ENCODE data around the gene ELP5. TPM values are rescaled to one million over a fixed set of nuclear protein-coding genes. Genes with fewer than 3 reads are reported as not detected.

Gene ELP5
- polyA plus RNA-seq, 3 donors: 53.8 to 63.4 (median 57.1) TPM

DNA sequence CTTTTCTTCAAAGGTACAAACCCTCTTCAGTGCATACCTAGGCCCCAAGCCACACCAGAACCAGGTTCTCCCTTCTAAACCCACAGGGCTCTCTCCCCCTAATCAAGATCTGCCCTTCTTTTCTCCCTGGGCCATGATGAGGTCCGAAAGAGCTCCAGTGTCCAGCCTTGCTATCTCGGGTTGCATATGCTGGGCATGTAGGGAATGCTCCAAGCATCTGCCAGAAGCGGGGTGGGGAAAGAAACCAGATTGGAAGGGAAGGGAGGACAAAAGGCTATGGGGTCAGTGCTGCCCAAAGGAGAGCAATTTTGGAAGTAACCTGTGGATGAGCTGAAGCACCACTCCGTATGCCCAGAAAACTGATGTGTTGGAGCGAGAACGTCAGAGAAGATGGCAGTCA is 2.8 kb upstream of the ELP5 start:
- no peak for DNase-seq

DNA sequence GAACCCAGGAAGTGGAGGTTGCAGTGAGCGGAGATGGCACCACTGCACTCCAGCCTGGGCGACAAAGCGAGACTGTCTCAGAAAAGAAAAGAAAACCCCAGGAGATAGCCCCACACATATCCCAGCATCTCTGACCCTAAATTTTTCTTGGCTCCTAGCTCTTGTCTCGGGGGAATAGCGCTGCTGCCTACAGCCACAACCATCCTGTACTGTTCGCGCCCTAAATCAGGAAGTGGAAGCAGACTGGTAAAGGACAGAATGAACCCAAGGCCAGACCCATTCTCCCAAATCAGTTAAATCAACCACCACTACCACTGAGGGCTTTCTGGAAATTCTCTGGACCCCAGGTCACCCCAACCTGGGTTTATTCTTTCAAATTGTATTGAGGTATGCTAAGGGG is 2.2 kb upstream of the ELP5 start:
- no peak for DNase-seq

DNA sequence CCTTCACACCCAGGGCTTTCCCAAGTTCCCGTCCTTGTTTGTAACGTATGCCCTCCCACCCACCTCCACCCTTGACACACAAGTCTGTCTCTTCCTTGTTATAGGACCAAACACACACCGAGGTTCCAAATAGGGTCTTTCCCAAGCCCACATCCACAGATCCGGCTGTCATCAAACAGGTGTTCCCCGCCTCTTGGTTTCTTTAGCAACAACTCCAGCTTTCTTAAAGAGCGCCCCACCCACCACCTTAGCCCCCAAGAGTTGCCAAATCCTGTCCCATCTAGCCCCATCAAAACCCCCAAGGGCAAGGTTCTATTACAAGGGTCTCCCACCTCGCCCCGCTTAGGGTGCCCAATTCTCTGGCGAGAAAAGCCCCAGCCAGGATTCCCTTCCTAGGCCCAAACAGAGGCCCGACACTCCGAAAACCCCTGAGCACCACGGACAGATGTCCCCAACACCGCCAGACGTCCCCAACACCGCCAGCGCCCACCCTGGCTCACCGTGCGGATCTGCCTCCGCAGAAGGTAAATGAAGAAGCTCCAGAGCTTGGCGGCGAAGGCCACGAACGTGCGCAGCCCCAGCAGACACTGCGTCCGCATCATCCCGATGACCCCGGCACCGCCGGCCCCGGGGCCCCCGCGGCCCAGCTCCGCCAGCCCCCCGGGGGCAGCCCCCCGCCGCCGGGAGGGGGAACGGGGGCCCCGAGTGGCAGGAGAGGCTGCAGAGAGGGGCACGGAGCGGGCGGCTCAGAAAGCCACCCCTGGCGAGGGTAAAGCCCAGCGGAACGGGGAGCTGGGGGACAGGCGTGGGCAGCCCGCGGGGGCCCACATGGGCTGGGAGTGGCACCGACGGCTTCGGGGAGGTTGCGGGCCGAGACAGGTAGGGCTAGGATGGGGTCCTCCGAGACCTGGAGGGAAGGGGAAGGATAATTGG is 1.1 kb upstream of the ELP5 start:
- DNase-seq: no peak

DNA sequence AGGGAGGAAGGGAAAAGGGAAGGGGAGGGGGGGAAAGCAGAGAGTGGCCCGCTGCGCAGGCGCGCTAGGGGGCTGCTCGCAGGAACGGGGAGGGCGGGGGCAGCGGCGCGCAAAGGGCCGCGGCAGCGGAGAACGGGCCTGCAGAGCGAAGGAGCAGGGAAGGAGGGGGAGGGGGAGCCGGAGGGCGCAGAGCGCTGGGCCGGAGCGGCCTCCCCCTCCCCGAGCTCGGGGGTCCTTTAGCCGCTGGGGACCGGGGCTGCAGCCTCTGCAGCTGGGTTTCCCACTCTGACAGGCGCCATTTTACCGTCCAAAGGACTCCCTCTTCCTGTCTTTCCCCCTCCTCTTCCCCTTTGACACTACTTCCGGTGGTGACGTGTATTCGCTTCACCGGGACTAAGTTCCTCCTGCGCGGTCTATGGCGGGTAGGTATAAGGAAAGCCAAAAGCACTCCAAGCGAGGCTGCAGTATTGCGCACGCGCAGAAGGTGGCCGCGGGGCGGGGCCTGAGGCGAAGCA is 297 bp upstream of the ELP5 start, which contains the start of gene CTDNEP1:
Gene CTDNEP1, minus strand, starts transcription at position 74 of the 515 bp plus-strand sequence. CDS start 438 bp downstream, outside the sequence.
- DNase-seq: peak; percentile 100

DNA sequence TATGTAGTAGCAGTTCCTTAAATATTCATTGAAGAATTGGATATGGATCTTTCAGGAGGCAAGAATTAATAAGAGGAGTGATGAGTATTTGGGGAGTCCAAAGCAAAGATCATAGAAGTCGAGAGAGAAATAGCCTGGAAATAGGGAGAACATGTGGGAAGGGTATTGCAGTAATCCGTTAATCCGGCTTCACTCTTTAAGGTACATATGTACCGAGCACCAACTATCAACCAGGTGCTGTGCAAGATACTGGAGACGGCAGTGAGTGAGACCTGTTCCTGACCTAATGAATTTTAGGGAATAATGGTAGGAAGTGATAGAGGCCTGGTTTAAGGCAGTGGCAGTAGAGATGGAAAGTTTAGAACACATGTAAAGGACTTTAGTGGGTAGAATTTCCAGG is 1.1 kb downstream of the ELP5 start:
- DNase-seq: no peak

DNA sequence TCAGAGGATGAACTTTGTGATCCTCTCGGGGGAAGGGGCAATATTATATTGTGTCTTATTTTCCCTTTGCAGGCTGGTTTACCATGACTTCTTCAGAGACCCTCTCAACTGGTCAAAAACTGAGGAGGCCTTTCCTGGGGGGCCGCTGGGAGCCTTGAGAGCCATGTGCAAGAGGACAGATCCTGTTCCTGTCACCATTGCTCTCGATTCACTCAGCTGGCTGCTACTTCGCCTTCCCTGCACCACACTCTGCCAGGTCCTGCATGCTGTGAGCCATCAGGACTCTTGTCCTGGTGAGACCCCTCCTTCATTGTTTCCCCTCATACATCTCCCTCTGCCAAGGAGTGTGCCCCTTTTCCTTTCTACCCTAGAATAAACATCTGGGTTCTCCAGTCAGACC is 2.5 kb downstream of the ELP5 start:
- DNase-seq: no peak

DNA sequence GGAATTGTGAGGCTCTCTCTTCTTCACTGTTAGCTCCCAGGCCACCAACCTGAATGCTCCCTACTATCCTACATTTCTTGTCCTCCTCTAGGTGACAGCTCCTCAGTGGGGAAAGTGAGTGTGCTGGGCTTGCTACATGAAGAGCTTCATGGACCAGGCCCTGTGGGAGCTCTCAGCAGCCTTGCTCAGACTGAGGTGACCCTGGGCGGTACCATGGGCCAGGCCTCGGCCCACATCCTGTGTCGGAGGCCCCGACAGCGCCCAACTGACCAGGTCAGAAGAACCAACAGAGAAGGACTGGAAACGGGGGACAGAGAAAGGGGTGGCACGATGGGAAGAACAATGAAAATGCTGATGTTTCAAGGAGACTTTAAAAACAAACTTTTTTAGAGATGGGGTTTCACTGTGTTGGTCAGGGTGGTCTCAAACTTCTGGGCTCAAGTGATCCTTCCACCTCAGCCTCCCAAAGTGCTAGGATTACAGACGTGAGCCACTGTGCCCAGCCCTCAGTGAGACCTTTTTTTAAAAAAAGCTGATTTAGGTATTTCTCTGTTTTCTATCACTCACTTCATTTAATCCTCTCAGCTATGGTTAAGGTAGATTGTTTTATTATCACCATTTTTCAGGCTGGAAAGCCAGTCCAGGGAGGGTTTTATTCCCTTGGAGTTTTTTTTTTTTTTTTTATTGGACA is 4.9 kb downstream of the ELP5 start:
- no peak for DNase-seq

DNA sequence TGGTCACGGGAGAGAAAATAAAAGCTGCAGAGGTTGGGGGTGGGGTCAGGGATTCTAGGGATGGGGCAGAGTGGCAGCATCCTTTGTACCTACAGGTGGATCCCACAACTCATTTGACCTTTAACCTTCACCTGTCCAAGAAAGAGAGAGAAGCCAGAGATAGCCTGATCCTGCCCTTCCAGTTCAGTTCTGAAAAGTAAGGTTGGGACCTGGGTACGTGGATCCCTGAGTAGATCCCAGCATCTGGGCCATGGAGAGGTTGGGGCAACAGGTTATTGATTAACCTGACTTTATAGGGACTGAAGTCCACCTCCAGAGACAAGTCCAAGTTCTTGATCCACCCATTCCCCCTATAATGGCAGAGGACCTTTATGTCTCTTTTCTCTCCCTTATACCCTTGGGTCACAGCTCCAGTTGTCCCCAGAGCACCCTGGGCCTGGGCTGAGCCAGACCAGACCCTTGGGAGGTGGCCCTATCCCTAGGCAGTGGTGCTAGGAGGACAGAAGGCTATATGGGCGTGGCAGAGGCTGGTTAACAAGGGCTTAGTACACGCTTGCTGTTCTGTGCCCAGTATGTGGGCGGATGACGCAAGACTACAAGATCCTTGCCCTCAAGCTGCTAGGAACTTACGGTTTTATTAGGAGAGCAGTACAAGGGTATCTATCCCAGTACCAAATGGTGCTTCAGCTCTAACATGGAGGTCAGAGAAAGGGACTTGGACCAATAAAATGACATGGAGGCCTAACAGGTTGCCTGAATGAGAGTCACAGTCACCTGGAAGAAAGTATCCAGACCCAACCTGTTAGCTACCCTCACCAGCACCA is 6.9 kb downstream of the ELP5 start:
- DNase-seq: no peak

DNA sequence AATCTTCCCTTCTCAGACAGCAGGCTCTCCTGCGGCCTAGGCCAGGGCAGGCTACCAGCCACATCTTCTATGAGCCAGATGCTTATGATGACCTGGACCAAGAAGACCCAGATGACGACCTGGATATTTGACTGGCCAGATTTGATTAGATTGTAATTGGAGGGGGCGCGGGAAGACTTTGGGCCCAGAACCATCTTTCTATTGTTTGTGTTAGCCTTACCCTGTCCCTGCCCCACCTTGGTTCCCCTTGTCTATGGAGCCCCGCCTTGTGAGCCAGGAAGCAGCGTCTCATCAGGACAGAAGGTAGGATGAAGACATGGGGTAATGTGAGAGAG is 7.5 kb downstream of the ELP5 start:
- DNase-seq: no peak

DNA sequence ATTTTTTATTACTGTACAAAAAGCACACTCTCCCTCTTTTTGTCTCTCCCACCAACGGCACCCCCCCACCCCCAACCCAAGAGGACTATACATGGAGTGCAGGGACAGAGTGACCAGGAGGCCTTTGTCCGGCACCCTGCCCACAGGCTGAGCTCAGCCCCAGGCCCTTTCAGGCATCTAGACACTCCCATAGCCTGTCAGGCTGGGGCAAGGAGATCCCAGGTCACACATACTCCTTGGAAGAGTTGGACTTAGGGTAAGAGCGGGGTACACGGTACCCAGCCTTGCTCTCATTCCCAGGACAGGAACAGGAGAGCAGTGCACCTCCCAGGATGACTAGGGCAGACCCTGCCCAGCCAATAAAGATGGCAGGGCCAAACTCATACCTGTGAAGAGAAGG is 8.1 kb downstream of the ELP5 start:
- no peak for DNase-seq

DNA sequence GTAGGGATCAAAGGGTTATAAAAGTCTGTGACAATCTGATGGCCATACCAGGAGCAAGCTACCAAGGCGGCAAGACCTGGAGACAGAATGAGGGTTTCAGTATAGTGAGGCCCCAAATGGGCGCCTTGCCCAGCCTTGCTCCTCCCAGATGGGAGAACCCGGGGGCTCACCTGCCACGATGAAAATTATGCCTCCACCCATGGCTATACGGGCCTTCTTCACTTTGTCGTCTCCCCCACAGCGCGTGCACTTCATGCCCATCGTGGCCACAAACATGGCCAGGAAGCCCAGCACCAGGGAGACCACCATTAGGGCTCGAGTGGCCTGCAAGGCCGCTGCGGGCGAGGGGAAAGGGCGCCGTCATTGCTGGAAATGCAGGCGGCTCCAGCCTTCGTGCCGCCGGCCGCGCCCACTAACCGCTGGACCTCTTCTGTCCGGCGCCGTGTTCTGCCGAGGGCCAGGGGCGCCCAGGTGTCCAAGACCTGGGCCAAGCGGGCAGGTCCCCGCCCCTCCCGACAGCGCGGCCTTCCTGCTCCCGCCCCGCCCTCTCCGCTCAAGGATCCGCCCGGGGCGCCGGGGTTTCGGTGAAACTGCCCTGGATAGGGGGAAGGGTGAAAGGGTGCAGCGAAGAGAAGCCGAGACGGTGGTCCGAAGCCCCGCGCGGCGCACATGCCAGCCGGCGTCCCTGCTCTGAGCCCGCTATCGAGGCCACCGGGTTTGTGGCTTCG is 8.8 kb downstream of the ELP5 start:
- DNase-seq: no peak

DNA sequence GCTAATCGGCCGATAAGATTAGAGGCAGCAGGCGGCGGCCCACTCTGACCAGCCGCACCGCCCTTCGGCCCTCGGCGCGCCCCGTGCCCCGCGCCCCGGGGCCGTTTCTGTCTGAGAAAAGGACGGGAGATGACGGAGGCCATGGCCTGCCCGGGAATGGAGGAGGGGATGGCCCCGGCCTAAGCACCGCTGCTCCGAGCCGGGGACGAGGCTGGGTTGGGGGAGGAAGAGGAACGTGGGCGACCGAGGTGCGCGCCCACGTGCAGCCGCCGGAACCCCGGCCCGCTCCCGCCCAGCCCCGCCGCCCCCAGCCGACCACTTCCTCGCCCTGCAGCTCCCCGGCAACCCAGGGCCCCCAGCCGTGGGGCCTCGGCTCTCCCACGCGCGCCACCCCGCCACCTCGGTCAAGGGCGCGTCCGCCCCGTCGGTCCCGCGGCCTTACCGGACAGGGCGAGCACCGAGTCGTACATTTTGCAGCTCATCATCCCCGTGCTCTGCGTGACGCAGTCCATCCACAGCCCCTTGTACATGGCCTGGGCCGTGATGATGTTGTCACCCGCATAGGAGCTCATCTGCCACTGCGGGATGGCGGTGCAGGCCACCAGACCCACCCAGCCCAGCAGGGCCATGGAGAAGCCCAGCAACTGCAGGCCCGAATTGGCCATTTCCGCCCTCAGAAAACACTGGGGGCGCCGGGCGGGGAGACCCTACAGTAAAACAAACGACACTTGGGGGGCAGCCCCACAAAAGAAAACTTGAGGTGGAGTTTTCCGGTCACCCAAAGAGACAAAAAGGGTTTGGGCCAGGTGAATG is 9.6 kb downstream of the ELP5 start:
- DNase-seq: no peak

DNA sequence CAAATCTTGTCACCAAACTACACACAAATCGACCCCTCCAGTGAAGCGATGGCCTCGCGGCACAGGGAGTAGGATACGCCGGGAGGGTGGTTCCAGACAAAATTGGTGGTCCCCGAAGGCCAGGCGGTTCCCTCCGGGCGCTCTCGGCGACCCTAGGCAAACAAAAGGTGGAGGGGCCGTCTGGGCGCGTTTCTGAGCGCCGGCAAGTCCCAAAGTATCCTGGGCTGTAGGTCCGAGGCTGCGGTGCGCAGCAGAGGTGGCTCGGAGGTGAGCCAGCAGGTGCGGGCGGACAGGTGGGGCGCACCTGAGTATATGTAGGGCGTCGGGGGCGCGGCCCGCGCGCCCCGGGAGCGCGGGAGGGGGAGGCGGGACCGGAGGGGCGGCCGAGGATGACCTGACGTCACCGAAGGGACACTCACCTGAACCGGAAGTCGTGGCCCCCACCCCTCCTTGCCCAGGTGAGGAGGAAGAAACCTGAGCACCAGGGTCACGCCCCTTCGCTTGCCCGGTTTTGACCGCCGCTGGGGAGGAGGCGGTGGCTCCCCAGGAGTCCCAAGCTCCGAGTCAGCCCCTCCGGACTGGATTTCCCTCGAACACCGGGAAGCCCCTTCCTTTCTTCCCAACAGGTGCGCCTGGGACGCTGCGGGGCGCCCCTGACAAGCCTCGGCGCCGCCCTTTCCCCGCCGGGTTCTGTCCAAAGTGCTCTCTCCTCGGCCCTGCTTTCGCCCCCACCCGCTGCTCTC is 10.3 kb downstream of the ELP5 start, which contains the start of gene CLDN7:
Gene CLDN7, minus strand, starts transcription at position 287 of the 743 bp plus-strand sequence. CDS start 435 bp downstream, outside the sequence.
- DNase-seq: peak; percentile 74

DNA sequence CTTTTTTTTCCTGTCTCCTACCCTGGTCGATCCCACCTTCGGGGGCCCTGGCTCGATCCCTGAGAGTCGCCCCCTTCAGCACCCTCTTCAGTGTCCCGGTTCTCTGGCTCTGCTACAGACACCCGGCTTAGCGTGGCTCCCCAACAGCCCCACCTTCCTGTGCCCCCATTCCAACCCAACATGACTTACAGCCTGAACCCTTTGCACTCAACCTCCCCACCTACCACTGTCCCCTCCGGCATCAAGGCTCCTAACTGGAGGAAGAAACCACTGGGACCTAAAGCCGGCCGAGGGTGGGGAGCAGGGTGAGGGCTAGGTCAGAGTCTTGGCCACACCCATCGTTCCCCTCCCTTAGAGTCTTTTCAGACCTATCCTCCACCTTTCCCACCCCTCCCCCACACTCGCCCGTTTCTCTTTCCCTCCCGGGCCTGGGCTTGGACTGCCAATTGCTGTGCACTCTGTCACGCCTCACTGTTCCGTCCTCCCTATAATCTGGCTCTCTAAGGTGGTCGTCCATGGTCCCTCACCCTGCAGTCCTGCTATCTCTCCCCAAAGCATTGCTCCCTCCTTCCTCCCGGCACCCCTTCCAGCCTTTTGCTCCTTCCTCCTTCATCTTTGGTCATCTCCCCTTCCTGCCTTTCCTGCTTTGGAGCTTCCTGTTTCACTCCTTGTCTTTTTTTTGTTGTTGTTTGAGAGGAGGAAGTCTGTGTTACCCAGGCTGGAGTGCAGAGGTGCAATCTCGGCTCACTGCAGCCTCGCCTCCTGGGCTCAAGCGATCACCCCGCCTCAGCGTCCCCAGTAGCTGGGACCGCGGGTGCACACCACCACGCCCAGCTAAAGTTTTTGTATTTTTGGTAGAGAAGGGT is 11.2 kb downstream of the ELP5 start:
- peak; percentile 48 for DNase-seq

DNA sequence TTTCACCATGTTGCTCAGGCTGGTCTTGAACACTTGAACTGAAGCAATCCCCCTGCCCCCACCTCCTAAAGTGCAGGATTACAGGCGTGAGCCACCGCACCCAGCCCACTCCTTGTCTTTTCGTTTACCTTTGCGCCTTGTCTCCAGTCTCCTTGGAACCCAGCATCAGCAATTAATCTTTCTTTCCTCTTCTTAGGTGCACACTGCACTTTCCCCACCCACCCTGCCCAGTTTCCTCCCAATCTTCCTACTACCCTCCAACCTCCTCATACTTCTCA is 11.7 kb downstream of the ELP5 start:
- DNase-seq: no peak

DNA sequence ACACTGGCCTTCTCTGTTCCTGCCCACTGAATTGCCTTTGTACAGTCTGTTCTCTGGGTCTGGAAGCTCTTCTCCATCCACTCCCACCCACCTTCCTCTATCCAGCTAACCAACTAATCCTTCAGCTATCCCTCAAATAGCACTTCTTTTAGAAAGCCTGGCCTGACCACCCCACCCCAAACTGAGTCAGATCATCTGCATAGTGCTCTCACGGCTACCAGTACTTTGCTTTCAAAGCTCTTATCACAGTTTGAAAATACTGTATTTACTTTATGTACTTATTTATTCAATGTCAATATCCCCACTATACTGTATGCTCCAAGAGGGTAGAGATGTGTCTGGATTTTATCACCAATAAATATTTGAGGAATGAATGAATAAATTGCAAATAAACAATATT is 14.8 kb downstream of the ELP5 start:
- DNase-seq: no peak

DNA sequence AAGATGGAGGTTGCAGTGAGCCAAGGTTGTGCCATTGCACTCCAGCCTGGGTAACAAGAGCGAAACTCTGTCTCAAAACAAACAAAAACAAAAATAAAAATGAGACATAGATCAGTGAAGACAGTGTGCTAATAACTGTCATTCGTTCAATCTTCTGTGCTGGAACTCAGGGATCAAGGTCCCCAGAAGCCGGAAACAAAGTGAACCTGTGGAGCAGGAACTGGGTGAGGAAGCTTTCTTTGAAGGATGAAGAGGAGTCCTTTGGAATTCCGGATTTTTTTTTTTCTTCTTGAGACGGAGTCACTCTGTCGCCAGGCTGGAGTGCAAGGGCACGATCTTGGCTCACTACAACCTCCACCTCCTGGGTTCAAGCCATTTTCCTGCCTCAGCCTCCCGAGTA is 27.4 kb downstream of the ELP5 start:
- no peak for DNase-seq

DNA sequence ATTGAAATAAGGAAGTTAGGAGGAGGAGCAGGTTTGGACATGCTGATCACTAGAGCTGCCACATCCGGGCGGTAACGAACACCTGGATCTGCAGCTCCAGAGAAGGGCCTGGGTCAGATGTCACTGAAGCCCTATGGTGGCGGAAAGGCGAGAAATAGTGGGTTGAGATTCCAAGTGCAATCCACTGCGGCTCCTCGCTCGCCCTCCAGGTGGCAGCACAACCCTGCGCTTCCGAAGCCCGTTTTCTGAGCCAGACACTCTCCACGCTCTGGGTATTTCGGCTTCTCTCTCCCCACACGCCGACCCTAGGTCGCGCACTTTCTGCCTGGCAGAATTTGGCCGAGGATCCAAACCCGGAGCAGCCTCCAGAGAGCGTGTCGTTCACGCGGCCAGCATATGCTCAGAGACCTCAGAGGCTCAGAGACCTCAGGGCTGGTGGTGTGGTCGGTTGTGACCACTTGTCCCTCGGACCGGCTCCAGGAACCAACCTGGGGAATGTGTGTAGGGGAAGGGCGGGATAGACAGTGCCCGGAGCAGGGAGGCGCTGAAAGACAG is 28.6 kb downstream of the ELP5 start:
- DNase-seq: peak; percentile 82

All from renal pelvis (tissue), 4 donors.